DND-41 (cell line): ENCODE results near the gene NTNG2.

Experiments
- ATAC-seq: fragments of 200-7000 bp; cut with Tn5 transposase; 3 replicates; pipeline ENCODE4 v1.9.1; 2021; ENCODE audit warnings: low read depth; ENCODE audit not compliant: insufficient read depth
- DNase-seq: peaks from one replicate; pipeline ENCODE4 v3.0.0-alpha.2; 2020
- H2AFZ ChIP-seq: 2 replicates; pipeline ENCODE4 v1.6.0; 2012; ENCODE audit warnings: low read depth, low read length
- H3K27ac ChIP-seq: 2 replicates; pipeline ENCODE4 v1.5.1; 2012; ENCODE audit warnings: low read length, inconsistent platforms
- H3K27me3 ChIP-seq: fragments of 200-600 bp; sonication (generic); 2 replicates; pipeline ENCODE4 v1.6.0; 2012; ENCODE audit warnings: low read length, mild to moderate bottlenecking, inconsistent platforms; ENCODE audit not compliant: insufficient read depth, poor library complexity
- H3K36me3 ChIP-seq: 2 replicates; pipeline ENCODE4 v1.5.1; 2012; ENCODE audit warnings: low read length, inconsistent platforms; ENCODE audit not compliant: insufficient read depth
- H3K4me1 ChIP-seq: 2 replicates; pipeline ENCODE4 v1.5.1; 2012; ENCODE audit warnings: mild to moderate bottlenecking, low read length; ENCODE audit not compliant: insufficient read depth
- H3K4me2 ChIP-seq: 2 replicates; pipeline ENCODE4 v1.6.0; 2012; ENCODE audit warnings: mild to moderate bottlenecking, moderate library complexity, low read length, inconsistent platforms; ENCODE audit not compliant: insufficient read depth
- H3K4me3 ChIP-seq, 2 experiments: fragments of 200-600 bp in 1 of 2; shearing (Covaris generic) in 1 of 2; 2 replicates each; pipeline ENCODE4 v1.5.1; 2012 to 2016; ENCODE audit warnings: inconsistent platforms in 2 of 2, low read length in 2 of 2, mild to moderate bottlenecking in 2 of 2, low read depth in 1 of 2, moderate library complexity in 1 of 2
- H3K79me2 ChIP-seq: 2 replicates; pipeline ENCODE4 v1.6.0; 2012; ENCODE audit warnings: low read length, inconsistent platforms; ENCODE audit not compliant: insufficient read depth
- H3K9ac ChIP-seq: 2 replicates; pipeline ENCODE4 v1.6.0; 2012; ENCODE audit warnings: low read depth, mild to moderate bottlenecking, inconsistent platforms, low read length, moderate library complexity
- H3K9me3 ChIP-seq: 2 replicates; pipeline ENCODE4 v1.5.1; 2012; ENCODE audit warnings: low read length, moderate library complexity, mild to moderate bottlenecking, inconsistent platforms; ENCODE audit not compliant: insufficient read depth, severe bottlenecking
- H4K20me1 ChIP-seq: 2 replicates; pipeline ENCODE4 v1.6.0; 2012; ENCODE audit warnings: low read length; ENCODE audit not compliant: insufficient read depth
- CTCF ChIP-seq: IDR thresholded peaks from 2 replicates; pipeline ENCODE4 v1.5.1; 2012; ENCODE audit warnings: borderline replicate concordance, low read length, moderate library complexity, mild to moderate bottlenecking; ENCODE audit not compliant: poor library complexity, severe bottlenecking; ENCODE audit errors: extremely low read depth
- EZH2 ChIP-seq: IDR thresholded peaks from 3 replicates; pipeline ENCODE4 v1.6.1; 2012; ENCODE audit warnings: borderline replicate concordance, low read depth, mild to moderate bottlenecking, moderate library complexity, low read length, inconsistent platforms; ENCODE audit not compliant: severe bottlenecking

NTNG2 gene

GRCh38 chr9:132247942-132248341 lies 86.1 kb downstream of the NTNG2 start:
- DNase-seq = no peak
- TF ChIP-seq EZH2 = no peak
- Histone ChIP-seq H3K4me3 (no peak overlapping the region), H3K36me3 (no peaks in the 10 kb centered on the region), H3K4me2 (no peak overlapping the region), H3K9ac (no peak overlapping the region), H2AFZ (no peak overlapping the region), H3K9me3 (no peaks in the 10 kb centered on the region), H3K27ac (no peak overlapping the region), H3K4me1 (peaks cover 1% of the 10 kb centered on the region), H3K27me3 (peaks cover 11% of the 10 kb centered on the region), H4K20me1 (no peaks in the 10 kb centered on the region; the same call in 1 of the 2 replicates), H3K79me2 (no peaks in the 10 kb centered on the region)
- ATAC-seq = no peak

GRCh38 chr9:132249123-132249522 lies 87.3 kb downstream of the NTNG2 start:
- H3K4me1 ChIP-seq = no peaks in the 10 kb centered on the region
- H2AFZ ChIP-seq = no peak overlapping the region
- DNase-seq = no peak
- H4K20me1 ChIP-seq = no peaks in the 10 kb centered on the region; the same call in 1 of the 2 replicates
- H3K36me3 ChIP-seq = no peaks in the 10 kb centered on the region
- H3K4me2 ChIP-seq = no peak overlapping the region
- ATAC-seq = no peak
- no peak overlapping the region for H3K9ac ChIP-seq
- no peaks in the 10 kb centered on the region for H3K9me3 ChIP-seq
- no peak for TF ChIP-seq CTCF
- TF ChIP-seq EZH2 = no peak
- H3K27ac ChIP-seq = no peak overlapping the region
- no peaks in the 10 kb centered on the region for H3K27me3 ChIP-seq
- H3K4me3 ChIP-seq = no peak overlapping the region
- H3K79me2 ChIP-seq = no peaks in the 10 kb centered on the region

GRCh38 chr9:132249690-132250089 lies 87.8 kb downstream of the NTNG2 start:
- no peaks in the 10 kb centered on the region for H3K9me3 ChIP-seq
- no peak overlapping the region for H3K4me3 ChIP-seq
- H3K36me3 ChIP-seq = no peaks in the 10 kb centered on the region
- H3K79me2 ChIP-seq = no peaks in the 10 kb centered on the region
- H4K20me1 ChIP-seq = no peaks in the 10 kb centered on the region
- DNase-seq = no peak
- no peak overlapping the region for H3K9ac ChIP-seq
- no peak overlapping the region for H2AFZ ChIP-seq
- no peaks in the 10 kb centered on the region for H3K27me3 ChIP-seq
- no peaks in the 10 kb centered on the region for H3K4me1 ChIP-seq
- no peak for ATAC-seq
- TF ChIP-seq CTCF (no peak), EZH2 (no peak)
- H3K27ac ChIP-seq = no peak overlapping the region
- H3K4me2 ChIP-seq = no peak overlapping the region

GRCh38 chr9:132250324-132251262 lies 88.7 kb downstream of the NTNG2 start:
- Histone ChIP-seq H3K36me3 (no peaks in the 10 kb centered on the region), H2AFZ (no peak overlapping the region), H3K27ac (no peak overlapping the region), H3K79me2 (no peaks in the 10 kb centered on the region), H3K4me3 (no peak overlapping the region), H4K20me1 (no peaks in the 10 kb centered on the region), H3K9me3 (no peaks in the 10 kb centered on the region), H3K4me2 (no peak overlapping the region), H3K27me3 (no peaks in the 10 kb centered on the region), H3K4me1 (no peaks in the 10 kb centered on the region), H3K9ac (no peak overlapping the region)
- ATAC-seq (no peak), DNase-seq (no peak)
- no peak for TF ChIP-seq EZH2
- TF ChIP-seq CTCF = no peak
